Trophoblast cell (in vitro differentiated cells and primary cell): ENCODE results near the gene HEMK1.

Experiments used
- DNase-seq, 2 donors: peaks; one replicate each; pipeline ENCODE4 v3.0.0-alpha.2; 2016
- H2AFZ ChIP-seq: 2 replicates; pipeline ENCODE4 v1.6.1; 2013; ENCODE audit warnings: low read length, moderate library complexity, mild to moderate bottlenecking; ENCODE audit not compliant: insufficient read depth, poor library complexity
- H2AK5ac ChIP-seq: 2 replicates; pipeline ENCODE4 v1.6.1; 2013; ENCODE audit warnings: mild to moderate bottlenecking, low read length
- H2BK120ac ChIP-seq: 2 replicates; pipeline ENCODE4 v1.6.1; 2013; ENCODE audit warnings: low read length, mild to moderate bottlenecking, moderate library complexity; ENCODE audit not compliant: insufficient read depth, poor library complexity
- H2BK12ac ChIP-seq: 2 replicates; pipeline ENCODE4 v1.6.1; 2013; ENCODE audit warnings: mild to moderate bottlenecking, low read length, moderate library complexity
- H2BK5ac ChIP-seq: 2 replicates; pipeline ENCODE4 v1.6.1; 2013; ENCODE audit warnings: low read length, low read depth, moderate library complexity, mild to moderate bottlenecking; ENCODE audit not compliant: poor library complexity
- H3K14ac ChIP-seq: 2 replicates; pipeline ENCODE4 v1.6.1; 2013; ENCODE audit warnings: mild to moderate bottlenecking, low read length
- H3K18ac ChIP-seq: 2 replicates; pipeline ENCODE4 v1.6.1; 2013; ENCODE audit warnings: mild to moderate bottlenecking, low read length
- H3K23ac ChIP-seq: 2 replicates; pipeline ENCODE4 v1.6.1; 2013; ENCODE audit warnings: low read length
- H3K27ac ChIP-seq: 2 replicates; pipeline ENCODE4 v1.5.1; 2013; ENCODE audit warnings: low read depth, mild to moderate bottlenecking, inconsistent platforms, low read length, moderate library complexity
- H3K27me3 ChIP-seq: 2 replicates; pipeline ENCODE4 v1.6.1; 2013; ENCODE audit warnings: inconsistent platforms, mild to moderate bottlenecking, low read length, moderate library complexity; ENCODE audit not compliant: insufficient read depth
- H3K36me3 ChIP-seq, 2 experiments: 1 replicate in 1 of 2; 2 replicates in 1 of 2; pipeline ENCODE4 v1.6.1; 2013; ENCODE audit warnings: low read length in 2 of 2, mild to moderate bottlenecking in 2 of 2, moderate library complexity in 1 of 2; ENCODE audit not compliant: insufficient read depth in 2 of 2, control insufficient read depth in 1 of 2
- H3K4ac ChIP-seq: 2 replicates; pipeline ENCODE4 v1.6.1; 2013; ENCODE audit warnings: low read depth, mild to moderate bottlenecking, low read length, moderate library complexity
- H3K4me1 ChIP-seq, 2 experiments: 1 replicate in 1 of 2; 2 replicates in 1 of 2; pipeline ENCODE4 v1.6.1; 2013; ENCODE audit warnings: low read length in 2 of 2, mild to moderate bottlenecking in 2 of 2, moderate library complexity in 1 of 2; ENCODE audit not compliant: insufficient read depth in 2 of 2, control insufficient read depth in 1 of 2
- H3K4me2 ChIP-seq: 2 replicates; pipeline ENCODE4 v1.6.1; 2013; ENCODE audit warnings: inconsistent platforms, mild to moderate bottlenecking, low read length, moderate library complexity
- H3K4me3 ChIP-seq: 2 replicates; pipeline ENCODE4 v1.5.1; 2013; ENCODE audit warnings: mild to moderate bottlenecking, low read depth, low read length, inconsistent platforms
- H3K79me1 ChIP-seq: one replicate; pipeline ENCODE4 v1.6.1; 2013; ENCODE audit warnings: low read length
- H3K79me2 ChIP-seq: 2 replicates; pipeline ENCODE4 v1.6.1; 2013; ENCODE audit warnings: low read length, mild to moderate bottlenecking; ENCODE audit not compliant: control insufficient read depth, insufficient read depth, poor library complexity
- H3K9ac ChIP-seq: 2 replicates; pipeline ENCODE4 v1.6.1; 2013; ENCODE audit warnings: mild to moderate bottlenecking, low read length
- H3K9me3 ChIP-seq: 2 replicates; pipeline ENCODE4 v1.6.1; 2013; ENCODE audit warnings: low read depth, mild to moderate bottlenecking, control low read depth, inconsistent platforms, low read length; ENCODE audit not compliant: insufficient read depth
- H4K12ac ChIP-seq: 2 replicates; pipeline ENCODE4 v1.6.1; 2013; ENCODE audit warnings: low read depth, mild to moderate bottlenecking, low read length, moderate library complexity
- H4K8ac ChIP-seq: 2 replicates; pipeline ENCODE4 v1.6.1; 2013; ENCODE audit warnings: low read depth, mild to moderate bottlenecking, low read length, moderate library complexity
- H4K91ac ChIP-seq: one replicate; pipeline ENCODE4 v1.6.1; 2013; ENCODE audit warnings: low read depth, mild to moderate bottlenecking, low read length, moderate library complexity
- WGBS: extraction: QIAGEN DNeasy Blood & Tissue Kit; methylation state at CpG from one replicate; pipeline ENCODE4 v1.1.7; 2013; ENCODE audit warnings: missing lambda C conversion rate; ENCODE audit not compliant: insufficient read length, insufficient coverage; ENCODE audit errors: extremely low coverage; 5-methylcytosine and 5-hydroxymethylcytosine counted together

Gene HEMK1

GRCh38 chr3:50632450-50632849 lies 63.1 kb downstream of the HEMK1 start:
- Histone ChIP-seq H3K4me1 (peaks cover 0 to 5% of the 10 kb centered on the region in 2 experiments), H3K36me3 (no peaks in the 10 kb centered on the region), H4K12ac (no peak overlapping the region), H3K79me2 (no peaks in the 10 kb centered on the region), H3K79me1 (no peaks in the 10 kb centered on the region), H3K27me3 (no peaks in the 10 kb centered on the region), H3K27ac (no peak overlapping the region), H2AFZ (no peak overlapping the region), H2AK5ac (no peak overlapping the region), H4K8ac (no peak overlapping the region), H3K23ac (no peak overlapping the region), H3K9me3 (no peaks in the 10 kb centered on the region), H3K4ac (no peak overlapping the region), H3K18ac (no peak overlapping the region), H3K4me3 (no peak overlapping the region), H4K91ac (no peak overlapping the region), H3K9ac (no peak overlapping the region), H2BK12ac (no peak overlapping the region), H2BK5ac (no peak overlapping the region), H3K4me2 (no peak overlapping the region), H2BK120ac (no peak overlapping the region), H3K14ac (no peak overlapping the region)
- no peak for DNase-seq
- no CpG with 5 or more reads among the region's 5 CpGs for WGBS

- WGBS = no CpG with 5 or more reads among the region's 5 CpGs
- no peak overlapping the region for H3K18ac ChIP-seq
- H3K36me3 ChIP-seq = no peaks in the 10 kb centered on the region
- H3K14ac ChIP-seq = no peak overlapping the region
- no peak overlapping the region for H2AFZ ChIP-seq
- no peak overlapping the region for H3K4me2 ChIP-seq
- peaks cover 0 to 2% of the 10 kb centered on the region in 2 experiments for H3K4me1 ChIP-seq
- no peak overlapping the region for H3K23ac ChIP-seq
- no peak overlapping the region for H2BK120ac ChIP-seq
- no peak overlapping the region for H4K91ac ChIP-seq
- no peak overlapping the region for H3K27ac ChIP-seq
- no peak overlapping the region for H2BK12ac ChIP-seq
- H3K9me3 ChIP-seq = no peaks in the 10 kb centered on the region
- no peak overlapping the region for H2BK5ac ChIP-seq
- DNase-seq = no peak
- H3K9ac ChIP-seq = no peak overlapping the region
- no peak overlapping the region for H4K8ac ChIP-seq
- no peak overlapping the region for H2AK5ac ChIP-seq
- H3K79me1 ChIP-seq = no peaks in the 10 kb centered on the region
- H3K27me3 ChIP-seq = no peaks in the 10 kb centered on the region
- H3K79me2 ChIP-seq = no peaks in the 10 kb centered on the region
- no peak overlapping the region for H3K4ac ChIP-seq
- no peak overlapping the region for H3K4me3 ChIP-seq
- H4K12ac ChIP-seq = no peak overlapping the region
Observed at GRCh38 chr3:50633230-50633790, 64.0 kb downstream of the HEMK1 start.

DNA sequence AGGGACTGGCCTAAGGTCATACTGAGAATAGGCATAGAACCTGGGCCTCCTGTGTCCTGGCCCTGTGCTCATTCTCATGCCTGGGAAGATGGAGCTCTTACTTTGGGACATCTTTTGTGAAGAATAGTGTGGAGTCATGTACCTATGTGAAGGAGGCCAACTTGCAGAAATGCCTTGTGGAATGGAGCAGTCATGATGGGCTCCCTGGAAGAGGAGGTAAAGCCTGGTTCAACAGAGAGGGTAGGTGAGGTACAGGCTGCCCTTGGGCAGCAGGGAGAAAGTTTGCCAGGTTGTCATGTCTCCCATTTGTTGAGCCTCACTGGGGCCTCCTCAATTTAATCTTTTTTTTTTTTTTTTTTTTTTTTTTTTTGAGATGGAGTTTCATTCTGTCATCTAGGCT lies 65.7 kb downstream of the HEMK1 start:
- no peak overlapping the region for H2AK5ac ChIP-seq
- H3K27me3 ChIP-seq = no peaks in the 10 kb centered on the region
- no peak overlapping the region for H3K14ac ChIP-seq
- no peak overlapping the region for H4K12ac ChIP-seq
- no peak overlapping the region for H3K18ac ChIP-seq
- no peaks in the 10 kb centered on the region for H3K79me2 ChIP-seq
- no peak overlapping the region for H3K4me3 ChIP-seq
- H3K4me1 ChIP-seq = peaks cover 0 to 2% of the 10 kb centered on the region in 2 experiments
- no peak overlapping the region for H2BK5ac ChIP-seq
- H4K91ac ChIP-seq = no peak overlapping the region
- no peak for DNase-seq
- H3K36me3 ChIP-seq = no peaks in the 10 kb centered on the region
- H3K4me2 ChIP-seq = no peak overlapping the region
- no peaks in the 10 kb centered on the region for H3K9me3 ChIP-seq
- no peaks in the 10 kb centered on the region for H3K79me1 ChIP-seq
- H3K9ac ChIP-seq = no peak overlapping the region
- H3K23ac ChIP-seq = no peak overlapping the region
- H3K4ac ChIP-seq = no peak overlapping the region
- no peak overlapping the region for H2BK120ac ChIP-seq
- no peak overlapping the region for H4K8ac ChIP-seq
- no peak overlapping the region for H2BK12ac ChIP-seq
- H3K27ac ChIP-seq = no peak overlapping the region
- no peak overlapping the region for H2AFZ ChIP-seq

DNA sequence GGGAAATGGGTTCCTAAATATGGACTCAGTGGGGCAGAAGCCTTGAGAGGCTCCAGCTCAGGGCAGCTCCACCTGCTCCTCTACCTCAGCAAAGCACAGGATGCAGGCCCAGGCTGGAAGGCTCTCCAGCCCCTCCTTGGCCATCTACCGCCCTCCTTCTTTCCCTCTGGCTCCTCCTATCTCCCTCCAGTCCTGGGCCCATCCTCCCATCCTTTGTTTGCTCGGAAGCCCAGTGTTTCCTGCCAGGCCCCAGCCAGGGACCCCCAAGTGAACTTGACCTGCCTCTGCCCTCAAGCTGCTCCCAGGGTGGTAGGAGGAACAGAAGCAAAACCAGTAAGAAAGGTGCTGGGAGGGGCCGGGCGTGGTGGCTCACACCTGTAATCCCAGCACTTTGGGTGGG lies 67.7 kb downstream of the HEMK1 start:
- Histone ChIP-seq H3K23ac (no peak overlapping the region), H3K14ac (no peak overlapping the region), H3K79me1 (no peaks in the 10 kb centered on the region), H3K18ac (no peak overlapping the region), H3K9ac (no peak overlapping the region), H2AFZ (no peak overlapping the region), H4K8ac (no peak overlapping the region), H2AK5ac (no peak overlapping the region), H3K27me3 (no peaks in the 10 kb centered on the region), H3K9me3 (no peaks in the 10 kb centered on the region), H3K27ac (no peak overlapping the region), H4K91ac (no peak overlapping the region), H3K4me3 (no peak overlapping the region), H3K4me2 (no peak overlapping the region), H3K36me3 (no peaks in the 10 kb centered on the region), H3K4ac (no peak overlapping the region), H2BK5ac (no peak overlapping the region), H4K12ac (no peak overlapping the region), H3K79me2 (no peaks in the 10 kb centered on the region), H3K4me1 (peaks cover 0 to 2% of the 10 kb centered on the region in 2 experiments), H2BK120ac (no peak overlapping the region), H2BK12ac (no peak overlapping the region)
- WGBS = no CpG with 5 or more reads among the region's 4 CpGs
- no peak for DNase-seq
